ENCODE results near the gene OVOL1.

- TF ChIP-seq POLR2A (IDR thresholded peaks at IDR 0.05) (no peak), POLR2AphosphoS5 (IDR thresholded peaks at IDR 0.05) (no peak)
- TF ChIP-seq, protein P1, sequence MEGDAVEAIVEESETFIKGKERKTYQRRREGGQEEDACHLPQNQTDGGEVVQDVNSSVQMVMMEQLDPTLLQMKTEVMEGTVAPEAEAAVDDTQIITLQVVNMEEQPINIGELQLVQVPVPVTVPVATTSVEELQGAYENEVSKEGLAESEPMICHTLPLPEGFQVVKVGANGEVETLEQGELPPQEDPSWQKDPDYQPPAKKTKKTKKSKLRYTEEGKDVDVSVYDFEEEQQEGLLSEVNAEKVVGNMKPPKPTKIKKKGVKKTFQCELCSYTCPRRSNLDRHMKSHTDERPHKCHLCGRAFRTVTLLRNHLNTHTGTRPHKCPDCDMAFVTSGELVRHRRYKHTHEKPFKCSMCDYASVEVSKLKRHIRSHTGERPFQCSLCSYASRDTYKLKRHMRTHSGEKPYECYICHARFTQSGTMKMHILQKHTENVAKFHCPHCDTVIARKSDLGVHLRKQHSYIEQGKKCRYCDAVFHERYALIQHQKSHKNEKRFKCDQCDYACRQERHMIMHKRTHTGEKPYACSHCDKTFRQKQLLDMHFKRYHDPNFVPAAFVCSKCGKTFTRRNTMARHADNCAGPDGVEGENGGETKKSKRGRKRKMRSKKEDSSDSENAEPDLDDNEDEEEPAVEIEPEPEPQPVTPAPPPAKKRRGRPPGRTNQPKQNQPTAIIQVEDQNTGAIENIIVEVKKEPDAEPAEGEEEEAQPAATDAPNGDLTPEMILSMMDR (IDR thresholded peaks at IDR 0.05 in 8 of 11, conservative IDR thresholded peaks at IDR 0.05 in 3 of 11), result no peak
These were observed 2.6 kb downstream of the OVOL1 start for GRCh38 chr11:65789230-65790103.
